ENCODE results near the gene ZNF287. TPM values are rescaled to one million over a fixed set of nuclear protein-coding genes. Genes with fewer than 3 reads are reported as not detected.

The ZNF287 gene
- total RNA-seq, 2 experiments from 2014 or later = 4.5 to 7.0 TPM

DNA sequence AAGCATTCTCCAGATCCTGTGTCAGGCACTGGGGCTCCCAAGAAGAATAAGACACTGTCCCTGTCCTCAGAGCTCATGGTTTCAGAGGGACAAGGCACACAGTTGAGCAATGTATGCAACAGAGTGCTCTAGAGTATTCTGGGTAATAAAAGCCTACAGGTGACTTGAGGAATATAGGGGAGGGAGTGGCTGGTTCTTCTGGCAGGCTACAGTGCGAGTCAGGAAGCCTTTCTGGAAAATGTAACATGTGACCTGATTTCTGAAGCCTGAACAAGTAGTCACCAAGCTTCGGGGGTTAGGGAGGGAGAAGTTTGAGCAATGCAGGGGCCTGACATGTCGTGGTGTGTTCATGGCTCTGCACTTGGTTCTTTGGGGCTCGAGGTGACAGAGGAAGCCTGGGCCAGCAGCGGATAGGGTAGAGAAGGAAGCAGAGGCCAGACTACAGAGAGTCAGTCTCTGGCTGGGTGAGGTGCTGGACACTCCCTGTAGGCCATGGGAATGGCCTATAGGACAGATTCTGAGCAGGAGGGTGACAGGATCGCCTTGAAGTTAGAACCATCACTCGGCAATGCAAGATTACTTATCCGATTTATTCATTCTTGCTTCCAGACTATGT, 61.0 kb downstream of the ZNF287 start:
- no peak overlapping the region for H3K27ac ChIP-seq (ENCODE audit: low read depth, low read length, poor library complexity, severe bottlenecking)
- no peaks in the 10 kb centered on the region for H3K9me2 ChIP-seq (ENCODE audit: insufficient read depth, low read length)
- TF ChIP-seq, protein P1, sequence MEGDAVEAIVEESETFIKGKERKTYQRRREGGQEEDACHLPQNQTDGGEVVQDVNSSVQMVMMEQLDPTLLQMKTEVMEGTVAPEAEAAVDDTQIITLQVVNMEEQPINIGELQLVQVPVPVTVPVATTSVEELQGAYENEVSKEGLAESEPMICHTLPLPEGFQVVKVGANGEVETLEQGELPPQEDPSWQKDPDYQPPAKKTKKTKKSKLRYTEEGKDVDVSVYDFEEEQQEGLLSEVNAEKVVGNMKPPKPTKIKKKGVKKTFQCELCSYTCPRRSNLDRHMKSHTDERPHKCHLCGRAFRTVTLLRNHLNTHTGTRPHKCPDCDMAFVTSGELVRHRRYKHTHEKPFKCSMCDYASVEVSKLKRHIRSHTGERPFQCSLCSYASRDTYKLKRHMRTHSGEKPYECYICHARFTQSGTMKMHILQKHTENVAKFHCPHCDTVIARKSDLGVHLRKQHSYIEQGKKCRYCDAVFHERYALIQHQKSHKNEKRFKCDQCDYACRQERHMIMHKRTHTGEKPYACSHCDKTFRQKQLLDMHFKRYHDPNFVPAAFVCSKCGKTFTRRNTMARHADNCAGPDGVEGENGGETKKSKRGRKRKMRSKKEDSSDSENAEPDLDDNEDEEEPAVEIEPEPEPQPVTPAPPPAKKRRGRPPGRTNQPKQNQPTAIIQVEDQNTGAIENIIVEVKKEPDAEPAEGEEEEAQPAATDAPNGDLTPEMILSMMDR (conservative IDR thresholded peaks at IDR 0.05; ENCODE audit: low read length) = no peak
- TF ChIP-seq EZH2phosphoT487 (IDR thresholded peaks at IDR 0.05; ENCODE audit: borderline replicate concordance, low read depth, low read length) = no peak
- H3K4me3 ChIP-seq (ENCODE audit: low read depth, low read length, poor library complexity, severe bottlenecking) = no peak overlapping the region
- no peaks in the 10 kb centered on the region for H4K20me1 ChIP-seq (ENCODE audit: insufficient read depth, low read length)
- H3K36me3 ChIP-seq (ENCODE audit: insufficient read depth, low read length) = no peaks in the 10 kb centered on the region
- ChIA-PET POLR2A (no interaction called here), CTCF (ENCODE audit: unreplicated experiment) (no interaction called here)
- H3K4me1 ChIP-seq (ENCODE audit: insufficient read depth, low read length, poor library complexity, severe bottlenecking) = peaks cover 6% of the 10 kb centered on the region
- no peaks in the 10 kb centered on the region for H3K79me2 ChIP-seq (ENCODE audit: insufficient read depth, low read depth, low read length)
- DNase-seq (ENCODE audit: low spot score) = no peak
- H2AFZ ChIP-seq (ENCODE audit: low read length) = no peak overlapping the region
- H3K4me2 ChIP-seq (ENCODE audit: low read length) = no peak overlapping the region
- BruUV-seq (replicated peaks) = no TSS peak
- no peaks in the 10 kb centered on the region for H3K9me3 ChIP-seq (ENCODE audit: low read length)
- intact Hi-C loops (cut with micrococcal nuclease; ENCODE audit: unreplicated experiment) = no loop called here

DNA sequence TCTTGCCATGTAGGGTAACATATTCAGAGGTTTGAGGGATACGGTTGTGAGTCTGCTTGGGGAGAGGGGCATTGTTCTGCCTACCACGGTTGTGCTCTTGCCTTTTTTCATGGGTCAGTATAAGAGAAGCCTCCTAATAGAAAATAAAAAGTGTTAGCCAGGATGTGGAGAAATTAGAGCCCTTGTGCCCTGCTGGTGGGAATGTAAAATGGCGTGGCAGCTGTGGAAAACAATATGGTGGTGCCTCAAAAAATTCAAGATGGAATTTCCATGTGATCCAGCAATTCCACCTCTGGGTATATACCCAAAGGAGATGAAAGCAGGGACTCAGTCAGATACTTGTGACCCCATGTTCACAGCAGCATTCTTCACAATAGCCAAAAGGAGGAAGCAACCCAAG, 62.8 kb downstream of the ZNF287 start:
- H4K20me1 ChIP-seq (ENCODE audit: insufficient read depth, low read length) = no peaks in the 10 kb centered on the region
- intact Hi-C loops (cut with micrococcal nuclease; ENCODE audit: unreplicated experiment) = no loop called here
- TF ChIP-seq EZH2phosphoT487 (IDR thresholded peaks at IDR 0.05; ENCODE audit: borderline replicate concordance, low read depth, low read length) = no peak
- no peak overlapping the region for H3K4me2 ChIP-seq (ENCODE audit: low read length)
- no peaks in the 10 kb centered on the region for H3K4me1 ChIP-seq (ENCODE audit: insufficient read depth, low read length, poor library complexity, severe bottlenecking)
- no peak overlapping the region for H3K27ac ChIP-seq (ENCODE audit: low read depth, low read length, poor library complexity, severe bottlenecking)
- no peaks in the 10 kb centered on the region for H3K9me2 ChIP-seq (ENCODE audit: insufficient read depth, low read length)
- H2AFZ ChIP-seq (ENCODE audit: low read length) = no peak overlapping the region
- H3K79me2 ChIP-seq (ENCODE audit: insufficient read depth, low read depth, low read length) = no peaks in the 10 kb centered on the region
- no peaks in the 10 kb centered on the region for H3K9me3 ChIP-seq (ENCODE audit: low read length)
- BruUV-seq (replicated peaks) = no TSS peak
- DNase-seq (ENCODE audit: low spot score) = no peak
- ChIA-PET CTCF (ENCODE audit: unreplicated experiment) (interaction anchor here (0.9 kb wide), 1 partner anchor 29 kb away, joined by 3 read pairs; no protein-coding TSS in a partner anchor), POLR2A (no interaction called here)
- H3K4me3 ChIP-seq (ENCODE audit: low read depth, low read length, poor library complexity, severe bottlenecking) = no peak overlapping the region
- no peaks in the 10 kb centered on the region for H3K36me3 ChIP-seq (ENCODE audit: insufficient read depth, low read length)

DNA sequence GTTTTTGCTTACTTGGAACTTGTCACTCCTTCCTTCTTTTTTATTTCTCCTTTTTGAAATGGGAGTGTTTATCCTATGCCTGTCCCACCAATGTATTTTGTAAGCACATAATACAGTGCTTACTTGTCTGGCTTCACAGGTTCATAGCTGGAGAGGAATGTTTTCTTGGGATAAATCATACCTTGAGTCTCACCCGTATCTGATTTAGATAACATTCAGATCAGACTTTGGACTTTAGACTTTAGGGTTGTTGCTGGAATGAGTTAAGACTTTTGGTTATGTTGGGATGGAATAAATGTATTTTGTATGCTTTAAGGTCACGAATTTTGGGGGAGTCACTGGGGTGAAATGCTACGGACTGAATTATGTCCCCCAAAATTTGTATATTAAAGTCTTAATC, 64.0 kb downstream of the ZNF287 start:
- H3K36me3 ChIP-seq (ENCODE audit: insufficient read depth, low read length) = no peaks in the 10 kb centered on the region
- H3K4me2 ChIP-seq (ENCODE audit: low read length) = no peak overlapping the region
- no peaks in the 10 kb centered on the region for H3K79me2 ChIP-seq (ENCODE audit: insufficient read depth, low read depth, low read length)
- POLR2A ChIA-PET = no interaction called here
- no peak for TF ChIP-seq EZH2phosphoT487 (IDR thresholded peaks at IDR 0.05; ENCODE audit: borderline replicate concordance, low read depth, low read length)
- TF ChIP-seq, protein P1 (conservative IDR thresholded peaks at IDR 0.05; ENCODE audit: low read length) = no peak
- no peaks in the 10 kb centered on the region for H3K9me3 ChIP-seq (ENCODE audit: low read length)
- no peaks in the 10 kb centered on the region for H3K9me2 ChIP-seq (ENCODE audit: insufficient read depth, low read length)
- CTCF ChIA-PET (ENCODE audit: unreplicated experiment) = no interaction called here
- DNase-seq (ENCODE audit: low spot score) = no peak
- no peaks in the 10 kb centered on the region for H3K4me1 ChIP-seq (ENCODE audit: insufficient read depth, low read length, poor library complexity, severe bottlenecking)
- no TSS peak for BruUV-seq (replicated peaks)
- H3K4me3 ChIP-seq (ENCODE audit: low read depth, low read length, poor library complexity, severe bottlenecking) = no peak overlapping the region
- no peak overlapping the region for H3K27ac ChIP-seq (ENCODE audit: low read depth, low read length, poor library complexity, severe bottlenecking)
- H2AFZ ChIP-seq (ENCODE audit: low read length) = no peak overlapping the region
- H4K20me1 ChIP-seq (ENCODE audit: insufficient read depth, low read length) = no peaks in the 10 kb centered on the region
- intact Hi-C loops (cut with micrococcal nuclease; ENCODE audit: unreplicated experiment) = no loop called here

Other genes with a start within 250 kb of the ZNF287 start
- gene CENPV, start 215.7 kb downstream of the ZNF287 start, total RNA-seq (2014; rRNA removed; shearing (Covaris generic)) = 71.9 and 77.3 TPM in 2 replicates
- 78.8 and 84.6 TPM in 2 replicates for gene CENPV, start 215.7 kb downstream of the ZNF287 start, total RNA-seq (2022)
- 2,854 and 2,972 TPM in 2 replicates for gene UBB, start 188.1 kb downstream of the ZNF287 start, total RNA-seq (2014; rRNA removed; shearing (Covaris generic))
- 1,291 and 1,479 TPM in 2 replicates for gene UBB, start 188.1 kb downstream of the ZNF287 start, total RNA-seq (2022)
- 10.5 and 15.4 TPM in 2 replicates for gene TRPV2, start 153.6 kb downstream of the ZNF287 start, total RNA-seq (2014; rRNA removed; shearing (Covaris generic))
- gene TRPV2, start 153.6 kb downstream of the ZNF287 start, total RNA-seq (2022) = 4.9 and 5.3 TPM in 2 replicates
- not detected in 2 replicates for gene LRRC75A, start 77.0 kb downstream of the ZNF287 start, total RNA-seq (2014; rRNA removed; shearing (Covaris generic))
- gene LRRC75A, start 77.0 kb downstream of the ZNF287 start, total RNA-seq (2022) = not detected in 2 replicates
- gene ZNF624, start 84.6 kb upstream of the ZNF287 start, total RNA-seq (2014; rRNA removed; shearing (Covaris generic)) = 3.5 and 4.0 TPM in 2 replicates
- gene ZNF624, start 84.6 kb upstream of the ZNF287 start, total RNA-seq (2022) = 5.8 and 9.4 TPM in 2 replicates
- 0.03 TPM in 1 of 2 replicates, not detected in the other for gene CCDC144A, start 121.0 kb upstream of the ZNF287 start, total RNA-seq (2014; rRNA removed; shearing (Covaris generic))
- 0.31 and 0.36 TPM in 2 replicates for gene CCDC144A, start 121.0 kb upstream of the ZNF287 start, total RNA-seq (2022)